LNCAP (cell line): ENCODE data around the gene NLRP1.

Source experiments
- CTCF ChIP-seq: fragments of 450-650 bp; IDR thresholded peaks from 2 replicates; pipeline ENCODE4 v1.5.1; 2017; ENCODE audit warnings: mild to moderate bottlenecking

The NLRP1 gene

GRCh38 chr17:5506307-5506706, 78.0 kb downstream of the NLRP1 start:
- TF ChIP-seq CTCF: peak; percentile 50

DNA sequence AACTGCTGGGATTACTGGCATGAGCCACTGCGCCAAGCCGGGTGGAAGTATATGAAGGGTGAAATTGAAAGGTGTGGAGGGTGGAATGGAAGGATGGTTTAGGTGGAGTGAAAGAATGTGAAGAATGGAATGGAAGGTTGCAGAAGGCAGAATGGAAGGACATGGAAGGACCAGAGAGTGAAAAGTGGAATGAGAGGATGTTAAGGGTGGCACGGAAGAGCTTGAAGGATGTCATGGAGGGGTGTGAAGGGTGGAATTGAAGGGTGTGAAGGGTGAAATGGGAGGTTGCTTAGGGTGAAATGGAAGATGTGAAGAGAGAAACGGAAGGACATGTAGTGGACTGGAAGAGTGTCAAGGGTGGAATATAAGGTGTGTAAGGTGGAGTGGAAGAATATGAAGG, 81.8 kb downstream of the NLRP1 start:
- no peak for TF ChIP-seq CTCF

- no peak for TF ChIP-seq CTCF
Measured at GRCh38 chr17:5501685-5502084, 82.6 kb downstream of the NLRP1 start.

DNA sequence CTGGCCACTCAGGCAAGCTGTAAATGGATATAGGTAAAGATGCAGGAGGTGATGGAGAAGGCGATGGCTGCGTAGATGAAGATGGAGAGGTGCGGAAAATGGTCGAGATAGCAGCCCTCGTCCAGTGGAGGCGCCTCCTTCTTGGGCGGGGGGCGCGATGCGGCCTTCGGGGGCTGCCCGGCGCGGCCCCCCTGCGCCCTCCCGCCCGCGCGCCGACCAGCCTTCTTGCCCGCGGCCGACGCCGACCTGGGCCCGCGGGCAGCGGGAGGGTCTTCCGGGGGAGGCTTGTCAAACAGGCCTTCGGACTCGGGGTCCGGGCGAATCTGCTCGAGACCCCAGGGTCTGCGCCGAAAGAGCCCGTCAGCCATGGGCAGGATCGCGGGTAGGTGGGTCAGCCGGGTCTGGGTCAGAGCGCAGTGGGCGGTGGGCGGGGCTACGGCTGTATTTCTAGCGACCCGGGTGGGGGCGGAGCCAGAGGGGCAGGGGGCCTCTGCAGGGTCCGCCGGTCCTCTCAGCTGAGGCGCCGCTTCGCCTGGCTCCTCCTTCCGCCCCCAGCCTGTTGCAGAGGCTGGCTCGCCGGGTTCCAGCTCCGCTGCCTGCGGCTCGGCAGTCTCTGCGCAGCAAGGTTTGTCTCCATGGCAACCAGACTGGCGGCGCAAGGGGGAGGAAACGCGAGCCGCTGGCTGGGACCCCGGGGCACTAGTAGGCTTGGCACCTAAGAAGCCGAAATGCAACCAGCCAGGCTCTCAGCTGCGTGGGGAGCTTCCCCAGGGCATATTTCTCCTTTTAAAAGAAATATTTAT, 83.5 kb downstream of the NLRP1 start:
- no peak for TF ChIP-seq CTCF

- no peak for TF ChIP-seq CTCF
Measured at GRCh38 chr17:5500247-5500588, 84.1 kb downstream of the NLRP1 start.

DNA sequence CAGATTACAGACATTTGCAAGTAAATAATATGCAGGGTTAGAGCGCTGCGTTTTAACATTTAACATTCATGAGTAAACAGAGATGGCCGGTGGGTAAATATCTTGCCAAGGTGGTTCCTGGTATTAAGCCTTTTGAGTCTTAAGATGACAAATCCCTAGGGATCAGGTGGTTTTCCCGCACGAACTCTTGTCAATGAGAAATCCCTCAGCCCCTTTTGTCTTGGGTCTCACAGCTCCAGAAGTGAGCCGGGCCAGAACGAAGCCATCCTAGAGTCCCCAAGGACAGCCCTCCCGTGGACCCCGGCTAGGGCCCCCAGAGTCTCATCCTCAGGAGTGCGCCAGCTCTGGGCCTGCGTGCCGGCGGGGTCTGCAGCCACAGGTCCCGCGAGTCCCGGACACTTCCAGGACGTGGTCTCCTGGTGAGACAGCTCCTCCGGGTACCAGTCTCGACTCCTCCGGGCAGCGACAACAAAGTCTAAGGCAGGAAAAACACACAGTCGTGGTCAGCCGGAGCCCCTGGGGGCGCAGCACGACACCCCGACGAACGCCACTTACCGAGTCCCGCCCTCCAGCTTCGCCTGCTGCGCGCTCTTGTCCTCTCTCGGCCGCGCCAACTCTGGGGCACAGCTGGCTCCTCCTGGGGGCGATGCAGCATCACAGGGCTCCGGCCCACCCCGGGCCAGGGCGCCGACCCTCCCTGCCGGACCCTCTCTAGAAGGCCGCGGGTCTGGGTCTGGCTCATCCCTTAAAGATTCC, 84.7 kb downstream of the NLRP1 start:
- TF ChIP-seq CTCF: no peak

DNA sequence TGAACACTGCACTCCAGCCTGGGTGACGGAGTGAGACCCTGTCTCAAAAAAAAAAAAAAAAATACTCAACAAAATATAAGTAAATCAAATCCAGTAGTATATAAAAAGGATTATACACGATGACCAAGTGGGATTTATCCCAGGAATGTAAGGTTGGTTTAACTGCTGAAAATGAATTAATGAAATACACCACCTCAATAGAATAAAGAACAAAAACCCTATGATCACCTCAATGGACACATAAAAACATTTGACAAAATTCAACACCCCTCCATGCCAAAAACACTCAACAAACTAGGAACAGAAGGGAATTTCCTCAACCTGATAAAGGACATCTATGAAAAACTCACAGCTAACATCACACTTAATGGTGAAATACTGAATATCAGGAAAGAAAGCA, 91.3 kb downstream of the NLRP1 start:
- no peak for TF ChIP-seq CTCF
